ENCODE results near the gene CLDN6. TPM values are rescaled to one million over a fixed set of nuclear protein-coding genes. Genes with fewer than 3 reads are reported as not detected.

CLDN6 gene
- total RNA-seq, 4 donors from 2014 or later = not detected

DNA sequence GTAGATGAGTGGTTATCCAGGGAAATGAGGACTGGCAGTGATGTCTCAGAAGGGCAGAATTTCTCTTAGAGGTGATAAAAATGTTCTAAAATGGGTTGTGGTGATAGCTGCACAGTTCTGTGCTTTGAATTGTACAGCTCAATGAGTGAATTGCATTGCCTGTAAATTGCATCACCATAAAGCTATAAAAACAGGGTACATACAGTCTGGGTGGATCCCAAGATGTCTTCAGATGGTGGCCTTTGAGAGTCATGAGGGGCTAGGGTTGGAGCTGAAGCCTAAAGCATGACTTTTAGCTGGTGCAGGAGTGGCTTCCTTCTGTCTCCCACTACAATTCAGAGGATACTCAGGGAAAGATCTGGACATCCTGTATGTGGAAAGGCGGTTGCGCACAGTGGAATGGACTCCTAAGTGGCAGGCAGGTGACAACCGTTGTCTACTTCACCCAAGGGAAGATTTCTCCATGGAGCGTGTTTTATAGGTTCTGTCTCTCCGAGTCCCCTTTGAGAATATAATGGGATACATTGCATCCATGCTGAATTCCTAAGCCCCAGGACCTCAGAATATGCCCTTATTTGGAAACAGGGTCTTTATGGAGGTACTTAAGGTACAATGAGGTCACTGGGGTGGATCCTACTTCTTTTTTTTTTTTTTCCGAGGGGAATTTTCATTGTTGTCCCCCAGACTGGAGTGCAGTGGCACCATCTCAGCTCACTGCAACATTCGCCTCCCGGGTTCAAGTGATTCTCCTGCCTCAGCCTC, 45.8 kb upstream of the CLDN6 start:
- ATAC-seq = no peak
- TF ChIP-seq EP300 (IDR thresholded peaks at IDR 0.05) (no peak), POLR2A (IDR thresholded peaks at IDR 0.05) (no peak), POLR2AphosphoS5 (IDR thresholded peaks at IDR 0.05) (no peak)
- TF ChIP-seq, protein P1, sequence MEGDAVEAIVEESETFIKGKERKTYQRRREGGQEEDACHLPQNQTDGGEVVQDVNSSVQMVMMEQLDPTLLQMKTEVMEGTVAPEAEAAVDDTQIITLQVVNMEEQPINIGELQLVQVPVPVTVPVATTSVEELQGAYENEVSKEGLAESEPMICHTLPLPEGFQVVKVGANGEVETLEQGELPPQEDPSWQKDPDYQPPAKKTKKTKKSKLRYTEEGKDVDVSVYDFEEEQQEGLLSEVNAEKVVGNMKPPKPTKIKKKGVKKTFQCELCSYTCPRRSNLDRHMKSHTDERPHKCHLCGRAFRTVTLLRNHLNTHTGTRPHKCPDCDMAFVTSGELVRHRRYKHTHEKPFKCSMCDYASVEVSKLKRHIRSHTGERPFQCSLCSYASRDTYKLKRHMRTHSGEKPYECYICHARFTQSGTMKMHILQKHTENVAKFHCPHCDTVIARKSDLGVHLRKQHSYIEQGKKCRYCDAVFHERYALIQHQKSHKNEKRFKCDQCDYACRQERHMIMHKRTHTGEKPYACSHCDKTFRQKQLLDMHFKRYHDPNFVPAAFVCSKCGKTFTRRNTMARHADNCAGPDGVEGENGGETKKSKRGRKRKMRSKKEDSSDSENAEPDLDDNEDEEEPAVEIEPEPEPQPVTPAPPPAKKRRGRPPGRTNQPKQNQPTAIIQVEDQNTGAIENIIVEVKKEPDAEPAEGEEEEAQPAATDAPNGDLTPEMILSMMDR (IDR thresholded peaks at IDR 0.05) = no peak
- Histone ChIP-seq H3K4me1 (peaks cover 0 to 36% (median 6%) of the 10 kb centered on the region in 3 donors), H3K9me3 (no peaks in the 10 kb centered on the region), H3K36me3 (no peaks in the 10 kb centered on the region), H3K27me3 (peaks cover 11% of the 10 kb centered on the region), H3K27ac (no peak overlapping the region), H3K4me3 (no peak overlapping the region)
- WGBS, 2 donors (ENCODE audit: low coverage in 1 of 2) = 79 to 100% methylated on average over 3 to 8 of the region's 8 CpGs

DNA sequence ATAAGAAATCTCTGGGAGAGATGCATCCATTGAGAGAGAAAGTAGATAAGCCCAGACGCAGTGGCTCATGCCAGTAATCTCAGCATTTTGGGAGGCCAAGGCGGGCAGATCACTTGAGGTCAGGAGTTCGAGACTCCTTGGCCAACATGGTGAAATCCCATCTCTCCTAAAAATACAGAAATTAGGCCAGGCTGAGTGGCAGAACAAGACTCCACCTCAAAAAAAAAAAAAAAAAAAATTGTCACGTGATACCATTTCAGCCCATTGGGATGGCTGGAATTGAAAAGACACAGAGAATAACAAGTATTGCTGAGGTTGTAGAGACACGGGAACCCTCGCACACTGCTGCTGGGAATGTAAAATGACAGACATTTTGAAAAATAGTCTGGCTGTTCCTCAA, 44.6 kb upstream of the CLDN6 start:
- Histone ChIP-seq H3K27ac (no peak overlapping the region), H3K27me3 (peaks cover 21% of the 10 kb centered on the region), H3K9me3 (no peaks in the 10 kb centered on the region), H3K36me3 (no peaks in the 10 kb centered on the region), H3K4me3 (no peak overlapping the region), H3K4me1 (peaks cover 0 to 48% (median 11%) of the 10 kb centered on the region in 3 donors)
- no peak for ATAC-seq
- WGBS, 2 donors (ENCODE audit: low coverage in 1 of 2) = 75 to 80% methylated on average over 5 to 6 of the region's 6 CpGs
- TF ChIP-seq POLR2AphosphoS5 (IDR thresholded peaks at IDR 0.05) (no peak), POLR2A (IDR thresholded peaks at IDR 0.05) (no peak)
- TF ChIP-seq, protein P1 (IDR thresholded peaks at IDR 0.05) = no peak

DNA sequence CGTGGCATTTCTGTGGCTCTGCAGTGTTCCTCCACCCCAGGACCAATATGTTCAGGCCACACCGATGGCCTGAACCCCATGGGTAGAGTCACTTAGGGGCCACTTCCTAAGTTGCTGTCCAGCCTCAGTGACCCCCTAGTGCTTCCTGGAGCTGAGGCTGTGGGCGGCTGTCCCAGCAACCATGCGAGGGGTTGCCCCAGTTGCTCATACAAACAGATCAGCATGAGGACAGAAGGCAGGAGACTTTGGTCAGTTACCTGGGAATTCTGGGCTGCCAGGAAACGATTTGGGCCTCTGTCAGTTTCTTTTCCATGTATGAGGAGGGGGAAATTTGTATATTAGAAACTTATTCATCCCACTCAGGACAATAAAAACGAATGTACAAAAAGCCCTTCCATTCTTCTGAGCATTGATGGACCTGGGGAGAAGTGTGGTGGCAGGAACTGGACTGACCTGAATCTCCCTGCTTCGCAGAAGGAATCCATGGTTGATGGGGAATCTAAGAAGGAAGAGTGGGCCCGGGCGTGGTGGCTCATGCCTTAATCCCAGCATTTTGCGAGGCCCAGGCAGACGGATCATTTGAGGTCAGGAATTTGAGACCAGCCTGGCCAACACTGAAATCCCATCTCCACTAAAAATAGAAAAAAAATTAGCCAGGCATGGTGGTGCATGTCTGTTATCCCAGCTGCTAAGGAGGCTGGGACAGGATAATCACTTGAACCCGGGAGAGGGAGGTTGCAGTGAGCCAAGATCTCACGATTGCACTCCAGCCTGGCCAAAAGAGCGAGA, 42.5 kb upstream of the CLDN6 start:
- Histone ChIP-seq H3K9me3 (no peaks in the 10 kb centered on the region), H3K4me1 (peaks cover 0 to 36% (median 11%) of the 10 kb centered on the region in 3 donors), H3K4me3 (no peak overlapping the region), H3K36me3 (no peaks in the 10 kb centered on the region), H3K27ac (no peak overlapping the region), H3K27me3 (peaks cover 21% of the 10 kb centered on the region)
- TF ChIP-seq, protein P1 (IDR thresholded peaks at IDR 0.05) = no peak
- TF ChIP-seq EP300 (IDR thresholded peaks at IDR 0.05) (no peak), POLR2AphosphoS5 (IDR thresholded peaks at IDR 0.05) (no peak), POLR2A (IDR thresholded peaks at IDR 0.05) (no peak)
- ATAC-seq = no peak
- WGBS, 2 donors (ENCODE audit: low coverage in 1 of 2) = 68 to 73% methylated on average over 3 to 9 of the region's 14 CpGs

DNA sequence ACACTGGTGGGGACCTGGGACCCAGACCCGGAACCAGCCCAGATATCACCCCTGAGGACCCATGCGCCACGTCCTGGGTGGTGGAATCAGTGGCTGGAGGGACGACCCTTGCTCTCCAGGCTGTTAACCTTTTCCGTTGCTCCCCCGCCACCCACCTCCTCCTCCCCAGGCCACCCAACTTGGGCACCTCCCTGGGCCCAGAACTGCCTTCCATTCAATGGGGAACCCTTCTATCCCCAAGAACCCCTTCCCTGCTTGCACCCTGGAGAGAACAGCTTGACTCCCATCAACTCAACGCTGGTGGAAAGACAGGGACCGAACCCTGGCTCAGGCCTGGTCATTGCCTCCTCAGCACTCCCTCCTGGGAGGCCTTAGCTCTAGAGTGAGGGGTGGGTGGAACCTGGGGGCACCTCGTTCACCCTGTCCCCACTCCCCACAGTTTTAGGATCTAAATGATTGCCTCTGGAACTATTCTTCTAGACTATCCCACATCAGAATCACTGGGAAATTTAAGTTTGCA, 41.8 kb upstream of the CLDN6 start:
- H3K36me3 ChIP-seq = no peaks in the 10 kb centered on the region
- H3K4me1 ChIP-seq = peaks cover 0 to 29% (median 11%) of the 10 kb centered on the region in 3 donors
- ATAC-seq = no peak
- peaks cover 14% of the 10 kb centered on the region for H3K27me3 ChIP-seq
- peak overlapping the region; percentile 83 to 84 for H3K4me3 ChIP-seq
- H3K27ac ChIP-seq = peak overlapping the region; percentile 21 to 81 (median 76)
- 64% methylated on average over 7 of the region's 9 CpGs; no CpG with 5 or more reads in 1 of the 2 donors for WGBS, 2 donors (ENCODE audit: low coverage in 1 of 2)
- TF ChIP-seq POLR2AphosphoS5 (IDR thresholded peaks at IDR 0.05) (no peak), POLR2A (IDR thresholded peaks at IDR 0.05) (no peak), EP300 (IDR thresholded peaks at IDR 0.05) (no peak)
- TF ChIP-seq, protein P1 (IDR thresholded peaks at IDR 0.05) = no peak
- no peaks in the 10 kb centered on the region for H3K9me3 ChIP-seq

All from gastroesophageal sphincter (tissue), 4 donors.